HG02943 (cell line): ENCODE measurements around the gene ETV3.
"Not testable (repeated sequence)": the region's sequence is repeated elsewhere in the genome, so short reads cannot be mapped to it uniquely, and the experiment has no call there.

ENCODE experiments used
- ATAC-seq: cut with Tn5 transposase; IDR thresholded peaks from one replicate; pipeline ENCODE4 v1.9.1; 2021; ENCODE audit warnings: mild to moderate bottlenecking, low read depth, moderate library complexity; ENCODE audit not compliant: unreplicated experiment

The ETV3 gene

DNA sequence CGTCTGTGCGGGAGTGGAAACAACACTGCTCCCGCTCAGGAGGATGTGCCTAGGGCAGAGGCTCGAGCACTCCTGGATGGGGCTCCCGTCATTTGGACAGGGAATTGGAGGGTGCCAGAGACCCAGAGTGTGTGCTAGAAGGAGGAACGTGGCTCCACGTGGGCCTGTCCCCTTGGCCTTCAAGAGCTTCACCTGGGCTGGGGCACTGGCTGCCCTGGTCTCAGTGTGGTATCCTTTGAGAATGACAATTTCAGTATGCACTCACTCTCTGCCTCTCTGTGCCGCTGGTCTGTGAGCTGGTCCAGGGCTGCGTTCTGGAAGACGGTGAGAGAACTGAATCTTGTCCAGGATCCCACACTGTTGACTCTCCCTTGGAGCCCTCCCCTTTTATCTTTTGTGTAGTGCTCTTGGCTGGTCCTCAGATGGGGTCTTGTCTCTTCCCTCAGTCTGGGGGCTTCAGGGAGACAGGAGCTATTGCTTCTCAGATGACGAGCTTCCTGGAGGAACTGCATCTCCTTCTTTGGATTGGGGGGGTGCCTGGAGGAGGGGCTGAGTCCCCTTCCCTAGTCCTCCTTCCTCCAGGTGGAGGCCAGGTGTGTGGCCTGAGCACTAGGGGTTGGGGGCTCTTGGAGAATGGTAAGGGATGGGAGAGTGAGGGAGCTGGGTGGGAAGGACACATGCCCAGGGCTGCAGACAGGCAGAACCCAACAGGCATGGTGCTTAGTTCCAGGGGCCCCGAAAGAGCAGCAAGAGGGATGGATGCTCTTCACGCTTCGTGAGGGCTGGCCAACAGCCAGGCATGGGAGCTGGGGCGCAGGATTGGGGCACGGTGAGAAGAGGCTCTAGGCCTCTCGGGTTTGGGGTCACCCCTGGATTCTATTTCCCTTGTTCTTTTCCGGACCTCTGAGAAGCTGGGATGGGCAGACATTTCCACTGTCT, 23.7 kb downstream of the ETV3 start:
- no peak for ATAC-seq

DNA sequence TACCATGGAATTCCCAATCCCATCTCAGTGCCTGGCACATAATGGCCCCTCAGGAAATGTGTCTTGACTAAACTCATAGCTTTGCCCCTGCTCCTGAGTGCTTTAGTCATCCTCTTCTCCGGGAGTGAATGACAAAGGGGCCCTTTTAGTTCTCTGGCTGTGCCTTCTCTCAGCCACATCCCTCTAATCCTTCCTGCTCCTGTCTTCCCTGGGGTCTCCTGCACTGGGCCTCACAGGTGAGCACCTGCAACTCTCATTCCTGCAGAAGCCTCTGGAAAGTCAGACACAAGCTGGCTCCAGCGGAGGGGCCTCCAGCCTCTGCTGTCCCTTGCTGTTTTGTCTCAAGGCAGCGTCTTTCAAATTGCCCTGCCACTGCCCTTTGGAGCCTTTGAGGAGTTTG, 24.6 kb downstream of the ETV3 start:
- no peak for ATAC-seq

DNA sequence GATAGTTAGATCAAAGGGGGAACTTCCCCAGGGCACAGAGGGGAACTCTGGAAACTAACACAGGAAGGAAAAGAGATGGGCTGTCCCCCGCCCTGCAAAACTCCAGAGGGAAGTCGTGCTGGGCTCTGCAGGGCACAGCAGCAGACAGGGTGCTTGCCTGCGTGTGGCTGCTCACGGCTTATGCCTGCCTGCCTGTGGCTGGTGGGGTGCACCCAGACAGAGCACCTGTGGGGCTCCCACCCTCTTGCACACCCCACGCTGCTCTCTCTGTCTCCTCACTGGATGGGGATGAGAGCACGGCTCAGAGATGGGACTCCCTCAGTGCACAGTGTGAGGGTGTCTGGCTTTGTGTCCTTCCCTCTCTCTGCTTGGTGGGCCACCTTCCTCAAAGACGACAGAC, 25.1 kb downstream of the ETV3 start:
- ATAC-seq, result no peak

DNA sequence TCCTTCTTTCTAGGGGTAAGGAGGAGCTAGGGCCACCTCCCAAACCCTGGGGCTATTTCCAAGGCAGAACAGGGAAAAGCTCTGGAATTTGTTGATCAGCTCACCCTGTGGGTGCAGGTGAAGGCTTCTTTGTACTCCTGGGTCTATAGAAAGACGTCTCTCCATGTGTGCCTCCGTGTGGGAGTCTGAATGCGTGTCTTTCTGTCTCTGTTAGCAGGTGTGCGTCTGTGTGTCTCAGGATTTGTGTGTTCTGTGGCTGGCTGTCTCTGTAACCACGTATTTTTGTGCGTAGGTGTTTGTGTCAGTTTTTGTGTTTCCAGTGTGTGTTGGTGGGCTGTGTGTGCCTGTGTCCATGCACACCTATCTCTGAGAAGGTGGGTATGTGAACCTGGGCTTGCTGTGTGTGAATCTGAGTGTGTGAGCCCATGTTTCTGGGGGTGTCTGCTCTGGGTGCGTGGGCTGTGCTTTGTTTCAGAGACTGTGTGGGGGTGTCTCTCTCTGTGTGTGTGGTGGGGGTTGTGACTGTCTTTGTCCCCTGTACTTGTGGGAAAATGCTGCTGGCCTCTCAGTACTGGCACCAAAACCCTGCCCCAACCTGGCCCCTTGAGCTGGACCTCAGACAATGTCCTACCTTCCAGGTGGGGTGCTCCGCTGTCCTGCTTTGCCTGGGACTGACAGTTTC, 25.9 kb downstream of the ETV3 start:
- ATAC-seq, result no peak

DNA sequence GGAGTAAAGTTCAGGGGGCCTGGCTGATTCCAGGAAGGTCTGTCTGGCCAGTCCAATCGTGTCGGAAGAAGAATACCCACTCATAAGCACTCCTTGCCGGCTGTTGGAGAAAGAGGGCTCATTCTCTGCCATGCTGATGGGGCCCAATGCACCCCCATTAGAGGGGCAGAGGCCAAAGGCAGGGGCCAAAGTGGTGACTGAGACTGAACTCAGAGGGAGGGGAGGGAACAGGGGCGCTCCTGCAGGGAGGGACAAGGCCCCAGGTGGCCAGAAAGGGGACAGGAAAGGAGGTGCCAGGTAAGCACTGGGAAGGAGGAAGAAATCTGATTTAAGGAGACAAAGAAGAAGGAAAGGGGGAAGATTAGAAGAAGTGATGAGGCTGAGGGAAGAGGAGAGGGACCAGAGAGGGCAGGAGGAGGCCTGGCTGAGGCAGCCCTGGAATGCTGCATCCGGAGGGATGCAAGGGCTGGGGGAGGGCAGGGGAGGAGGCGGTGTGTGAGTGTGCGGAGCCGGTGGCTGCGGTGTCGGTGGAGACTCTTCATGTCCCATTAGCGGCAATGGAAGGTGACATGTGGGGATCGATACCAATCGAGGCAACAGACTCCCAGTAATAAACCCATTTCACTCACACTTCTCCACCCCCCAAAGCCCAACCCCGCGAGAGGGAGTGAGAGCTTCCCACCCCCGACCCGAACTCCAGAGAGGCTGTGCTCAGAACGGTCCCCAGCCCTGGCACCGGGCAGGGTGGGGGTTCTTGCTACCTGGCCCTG, 26.6 kb downstream of the ETV3 start:
- no peak for ATAC-seq

DNA sequence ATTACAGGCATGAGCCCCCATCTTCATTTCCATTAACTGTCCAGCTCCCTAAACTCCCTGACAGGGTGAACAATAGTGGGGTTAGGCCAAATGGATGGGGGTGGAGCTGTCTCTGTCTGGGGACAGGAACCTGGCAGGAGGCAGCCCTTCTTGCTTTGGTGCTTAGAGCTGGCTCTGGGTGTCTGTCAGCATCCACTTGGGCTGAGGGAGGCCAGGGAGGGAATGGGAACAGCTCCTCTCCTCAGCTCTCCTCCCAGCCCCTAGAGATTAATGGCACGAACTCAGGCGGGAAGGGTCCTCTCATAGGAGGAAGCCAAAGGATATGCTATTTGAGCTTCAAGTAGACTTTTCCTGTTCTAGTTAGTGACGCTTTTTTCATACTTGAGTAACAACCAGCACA, 27.5 kb downstream of the ETV3 start:
- no peak for ATAC-seq

DNA sequence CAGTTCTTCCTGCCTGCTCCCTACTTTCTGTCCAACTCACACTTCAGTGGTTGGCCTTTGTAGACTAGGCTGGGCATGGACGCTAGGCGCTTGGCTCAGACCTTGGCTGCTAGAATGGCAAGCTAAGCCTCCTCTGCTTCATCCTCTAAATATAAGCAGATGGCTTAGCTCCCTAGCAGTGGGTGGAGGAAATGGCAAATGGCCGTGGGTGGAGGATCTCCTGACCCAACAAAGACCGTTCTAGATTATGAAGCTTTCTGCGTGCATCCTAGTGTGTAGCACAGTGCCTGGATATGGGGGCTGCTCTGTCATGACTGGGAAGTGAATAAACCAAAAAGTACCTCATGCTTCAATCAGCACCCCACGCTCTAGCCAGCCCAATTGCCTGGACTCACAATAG, 28.2 kb downstream of the ETV3 start:
- ATAC-seq, result no peak

DNA sequence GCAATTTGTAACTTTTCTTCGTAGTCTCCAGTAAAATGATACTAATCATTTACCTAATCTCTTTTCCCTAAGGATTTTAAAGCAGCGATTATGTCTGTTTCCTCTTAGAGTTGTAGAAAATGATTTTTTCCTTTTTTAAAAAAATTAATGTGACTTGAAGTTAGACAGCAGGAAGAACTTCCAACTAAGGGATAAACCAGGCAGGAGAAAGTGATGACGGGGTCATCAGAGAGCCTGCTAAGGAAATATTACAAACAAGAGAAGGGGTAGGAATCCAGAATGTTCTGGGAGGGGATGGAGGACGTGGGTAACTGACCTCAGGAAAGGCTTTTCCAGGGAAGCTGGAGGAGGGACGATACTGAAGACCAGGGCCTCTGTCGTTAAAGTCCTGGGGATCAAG, 29.7 kb downstream of the ETV3 start:
- no peak for ATAC-seq

DNA sequence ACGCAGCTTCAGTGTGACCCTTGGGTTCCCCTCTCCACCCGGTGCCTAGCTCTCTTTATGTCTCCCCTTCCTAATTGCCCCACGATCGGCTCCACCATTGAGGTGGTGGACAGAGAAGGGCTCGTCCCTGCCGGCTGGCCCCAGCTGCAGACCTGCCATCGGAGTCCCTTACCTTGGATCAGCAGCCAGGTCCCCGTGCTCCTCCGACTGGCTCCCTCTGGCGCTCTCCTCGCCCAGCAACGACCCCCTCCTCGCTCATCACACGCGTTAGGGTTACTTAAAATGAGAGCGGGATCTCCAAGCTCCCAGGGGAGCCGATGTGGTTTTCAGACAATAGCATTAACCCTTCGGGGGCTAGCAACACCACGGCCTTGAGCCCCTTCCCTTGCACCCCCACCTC, 30.5 kb downstream of the ETV3 start:
- no peak for ATAC-seq

DNA sequence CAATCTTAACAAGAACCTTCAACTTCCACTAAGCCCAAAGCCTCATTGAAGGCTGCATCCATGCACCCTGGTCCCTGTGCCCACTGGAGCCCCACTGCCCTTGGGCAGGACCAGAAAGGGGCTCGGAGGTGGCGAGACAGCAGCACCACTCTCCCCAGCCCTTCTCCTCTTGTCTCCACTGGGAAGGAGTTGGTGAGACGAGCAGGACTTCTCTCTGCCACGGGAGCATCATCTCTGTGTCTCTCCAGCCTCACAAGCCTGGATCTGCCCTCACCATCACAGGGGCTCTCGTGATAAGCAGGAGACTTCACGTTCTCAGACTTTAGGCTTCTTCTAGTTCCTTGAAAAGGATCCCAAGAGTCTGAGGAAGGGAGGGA, 31.4 kb downstream of the ETV3 start:
- no peak for ATAC-seq

DNA sequence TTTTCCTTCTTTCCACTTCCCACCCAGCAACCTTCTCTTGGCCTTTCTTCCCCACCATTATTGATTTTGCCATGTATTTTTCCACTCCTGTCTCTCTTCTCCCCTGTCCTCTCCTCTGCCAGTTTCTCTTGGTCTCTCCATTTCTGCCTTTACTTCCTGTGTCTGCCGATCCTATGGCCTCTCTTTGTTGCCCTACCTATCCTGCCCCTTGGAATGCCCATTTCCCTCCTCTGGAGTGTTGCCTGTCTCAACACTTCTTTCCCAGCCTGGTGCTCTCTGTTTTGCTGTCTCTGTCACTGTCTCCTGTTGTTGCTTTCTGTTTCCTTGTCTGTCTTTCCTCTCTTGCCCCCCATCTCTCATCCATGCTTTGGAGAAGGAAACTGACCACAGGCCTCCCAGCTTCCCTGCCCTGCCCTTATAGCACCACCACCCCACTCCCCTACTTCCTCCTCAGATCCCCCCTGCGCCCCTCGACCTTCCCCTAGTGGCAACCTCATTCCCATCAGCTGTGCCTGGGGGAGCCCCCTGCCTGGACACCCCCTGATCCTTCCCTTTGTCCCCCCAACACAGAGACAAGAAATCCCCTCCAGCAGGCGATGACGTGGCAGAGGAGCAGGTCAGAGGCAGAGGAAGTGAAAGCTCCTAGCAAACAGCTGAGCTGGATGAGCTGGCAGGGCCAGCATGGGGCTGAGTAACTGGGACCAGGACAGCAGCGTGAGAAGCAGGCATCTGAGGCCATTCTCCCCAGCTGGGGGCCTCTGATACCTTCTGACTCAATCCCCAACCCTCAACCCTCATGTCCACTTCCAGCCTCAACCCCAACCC, 32.0 kb downstream of the ETV3 start:
- ATAC-seq, result no peak

DNA sequence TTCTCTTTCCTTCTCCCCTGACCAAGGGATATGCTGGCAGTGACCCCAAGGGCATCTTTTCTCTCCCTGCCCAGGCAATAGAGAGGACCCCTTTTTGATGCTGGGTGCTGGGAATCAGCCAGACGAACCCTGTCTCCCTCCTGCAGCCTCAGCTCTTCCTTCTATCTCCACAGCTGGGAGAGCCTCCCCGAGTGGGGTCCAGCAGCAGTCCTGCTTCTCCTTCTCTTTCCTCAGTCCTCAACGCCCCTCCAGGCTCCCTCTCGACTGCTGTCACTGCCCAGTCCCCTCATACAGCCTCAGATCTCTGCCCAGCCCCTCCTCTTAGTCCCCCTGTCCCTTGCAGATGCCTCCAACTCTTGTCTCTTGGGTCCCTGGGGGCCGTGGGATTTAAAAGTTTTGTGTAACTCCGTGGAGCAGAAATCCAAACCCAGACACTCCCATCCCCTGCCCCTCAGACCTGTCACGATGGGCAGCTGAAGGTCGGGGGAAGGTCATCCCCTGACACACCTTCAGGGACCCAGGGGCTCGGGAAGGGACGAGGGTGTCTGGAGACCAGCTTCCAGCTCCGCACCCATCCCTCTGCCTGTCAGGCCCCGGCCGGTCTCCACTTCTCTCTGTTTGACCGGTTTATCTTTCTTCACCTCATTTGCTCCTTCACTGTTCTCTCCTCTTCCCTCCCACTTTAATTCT, 32.8 kb downstream of the ETV3 start:
- no peak for ATAC-seq

DNA sequence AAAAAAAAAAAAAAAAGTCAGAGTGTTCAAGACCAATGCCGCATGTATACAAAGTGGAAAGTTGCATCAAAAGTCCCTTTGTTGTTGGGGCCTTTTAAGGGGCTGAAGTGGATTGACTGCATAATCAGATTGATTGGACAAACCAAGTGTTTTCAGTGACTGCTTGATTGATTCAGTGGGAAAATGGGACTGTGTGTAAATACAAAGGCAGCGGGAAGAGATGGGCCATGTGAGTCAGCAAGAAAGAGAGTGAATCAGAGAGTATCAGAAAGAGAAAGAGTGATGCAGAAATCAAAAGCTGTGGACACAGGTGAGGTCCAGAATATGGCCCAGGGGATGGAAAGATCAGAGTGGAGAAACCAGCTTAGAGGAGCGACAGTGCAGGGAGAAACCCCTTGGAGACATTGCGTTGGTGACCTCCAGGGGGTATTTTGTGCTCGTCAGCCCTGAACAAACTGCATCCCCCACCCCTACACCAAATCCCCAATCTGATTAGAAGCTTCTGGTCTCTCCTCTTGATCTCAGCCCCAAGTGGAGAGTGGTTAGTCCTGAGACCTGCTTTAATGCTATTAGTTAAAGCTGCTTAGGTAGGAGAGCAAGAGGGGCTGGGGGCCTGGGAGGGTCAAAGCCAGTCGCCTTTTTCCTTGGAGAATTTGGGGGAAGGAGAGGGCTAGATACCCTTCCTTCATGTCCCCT, 33.4 kb downstream of the ETV3 start:
- ATAC-seq, result no peak

DNA sequence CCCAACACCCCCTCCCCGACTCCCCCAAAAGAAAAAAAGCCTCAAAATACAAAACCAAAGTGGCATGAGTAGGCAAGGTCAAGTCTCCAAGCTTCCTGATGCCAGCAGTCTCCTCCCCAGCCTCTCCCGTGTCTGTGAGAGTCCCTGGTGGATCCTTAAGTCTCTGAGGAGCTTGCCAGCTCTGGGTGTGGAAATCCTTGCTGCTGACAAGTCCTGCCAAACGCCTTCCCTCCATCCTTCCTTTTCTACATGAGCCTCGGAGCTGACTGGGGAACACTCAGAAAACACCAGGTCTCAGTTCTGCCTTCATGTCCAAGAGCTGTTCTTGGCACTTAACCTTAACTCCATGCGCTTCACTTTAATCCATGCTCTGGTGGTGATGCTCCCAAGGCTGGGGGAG, 34.9 kb downstream of the ETV3 start:
- no peak for ATAC-seq

DNA sequence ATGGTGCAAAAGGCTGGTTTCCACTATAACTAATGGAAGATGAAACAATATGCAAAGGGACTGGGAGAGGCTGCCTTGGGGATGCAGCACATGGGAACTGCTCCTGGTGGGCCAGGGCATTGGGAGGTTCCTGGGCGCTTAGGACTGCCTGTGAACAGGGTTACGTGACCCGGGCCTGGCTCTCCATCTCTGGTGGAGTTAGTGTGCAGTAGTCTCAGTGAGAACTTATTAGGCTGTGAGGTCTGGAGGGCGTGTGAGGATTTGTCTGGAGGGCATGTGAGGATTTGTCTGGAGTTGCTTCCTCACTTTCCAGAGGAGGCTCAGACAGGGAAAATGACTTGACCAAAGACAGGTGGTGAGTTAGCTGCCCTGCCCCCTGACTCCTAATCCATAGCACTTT, 37.0 kb downstream of the ETV3 start:
- no peak for ATAC-seq

DNA sequence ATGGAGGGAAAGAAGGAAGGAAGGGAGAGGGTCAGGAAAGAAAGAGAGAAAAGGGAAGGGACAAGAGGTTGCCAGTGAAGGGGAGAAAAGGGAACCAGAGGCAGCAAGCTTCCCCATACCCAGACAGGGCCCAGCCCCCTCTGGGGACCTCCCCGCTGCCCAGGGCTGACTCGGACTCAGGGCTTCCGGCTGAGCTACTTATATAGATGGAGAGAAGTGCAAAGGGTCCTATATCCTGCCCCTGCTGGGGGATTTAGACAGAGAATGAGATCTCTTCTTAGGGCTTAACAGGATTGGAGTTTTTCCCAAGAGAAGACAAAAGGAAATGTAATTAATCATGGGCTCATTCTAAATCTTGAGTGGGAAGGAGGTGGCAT, 38.6 kb downstream of the ETV3 start, which contains the start of gene ETV3L:
Gene ETV3L (minus strand): TSS at position 176 of the 377 bp plus-strand sequence. CDS start 285 bp downstream, outside the sequence.
- ATAC-seq, result no peak

DNA sequence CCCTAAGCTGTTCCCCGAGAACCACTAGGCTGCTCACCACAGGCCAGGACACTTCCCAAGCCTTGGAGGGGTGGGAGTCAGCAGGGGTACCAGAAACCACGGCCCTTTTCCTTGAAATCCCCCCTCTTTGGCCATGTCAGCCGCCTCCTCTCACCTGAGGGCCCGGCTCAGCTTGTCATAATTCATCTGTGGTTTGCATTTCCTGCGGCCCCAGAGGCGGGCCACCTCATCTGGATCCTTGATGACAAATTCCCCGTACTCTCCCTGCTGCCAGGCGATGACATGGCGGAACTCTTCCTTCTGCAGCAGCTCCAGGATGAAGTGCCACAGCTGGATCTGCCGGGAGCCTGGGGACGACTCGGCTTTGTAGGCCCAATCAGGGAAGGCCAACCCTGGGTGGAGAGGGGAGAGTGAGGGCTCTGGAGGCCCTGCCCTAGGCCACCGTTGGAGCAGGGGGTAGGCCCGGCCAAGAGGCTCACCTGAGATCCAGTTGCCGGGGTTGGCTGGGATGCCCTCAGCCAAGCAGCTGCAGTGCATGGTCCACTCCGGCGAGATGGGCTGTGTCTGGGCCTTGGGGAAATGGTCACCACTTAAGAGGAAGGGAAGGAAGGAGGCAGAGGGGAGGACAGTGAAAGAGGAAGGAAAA, 39.1 kb downstream of the ETV3 start:
- ATAC-seq, result not testable (repeated sequence)

DNA sequence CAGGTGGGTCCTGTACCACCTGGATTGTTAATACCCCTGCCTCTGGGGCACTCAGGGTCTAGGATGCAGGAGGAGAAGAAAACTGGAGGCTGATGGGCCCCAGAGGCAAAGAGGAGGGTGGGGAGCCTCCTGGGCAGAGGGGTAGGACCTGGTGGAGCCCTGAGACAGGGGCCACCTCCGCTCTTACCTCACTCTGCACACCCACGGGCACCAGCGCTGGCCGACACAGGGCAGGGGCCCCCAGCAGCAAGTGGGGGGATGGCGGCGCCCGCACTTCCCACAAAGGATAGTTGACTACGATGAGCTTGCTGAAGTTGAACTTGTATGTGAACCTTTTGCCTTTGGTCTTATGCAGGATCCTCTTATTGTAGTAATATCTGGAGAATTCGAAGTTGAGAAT, 39.7 kb downstream of the ETV3 start:
- ATAC-seq, result no peak

DNA sequence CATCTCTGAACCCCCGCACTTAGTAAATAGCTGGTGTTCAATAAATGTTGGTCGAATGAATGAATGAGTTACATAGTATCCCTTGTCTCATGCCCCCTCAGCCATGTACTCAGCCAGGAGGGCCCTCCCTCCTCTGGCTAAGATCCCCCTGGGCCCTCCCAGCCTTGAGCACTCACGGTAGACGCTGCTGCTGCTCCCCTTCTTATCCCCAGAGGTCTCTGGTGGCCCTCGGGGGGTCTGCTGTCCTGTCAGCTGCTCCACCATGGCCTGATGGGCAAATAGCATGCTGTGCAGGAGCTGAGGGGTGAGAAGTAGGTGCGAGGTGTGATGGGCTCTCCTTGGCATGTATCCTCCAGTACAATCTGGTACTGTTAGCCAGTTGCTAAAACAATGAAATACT, 40.5 kb downstream of the ETV3 start:
- no peak for ATAC-seq
